IPS-18a (cell line): ENCODE measurements around the gene PARP8.

Source experiments
- H3K27ac ChIP-seq: one replicate; pipeline ENCODE4 v1.5.1; 2013; ENCODE audit warnings: low read length
- H3K27me3 ChIP-seq: one replicate; pipeline ENCODE4 v1.6.1; 2013; ENCODE audit warnings: mild to moderate bottlenecking, low read length; ENCODE audit not compliant: control insufficient read depth, insufficient read depth
- H3K36me3 ChIP-seq: one replicate; pipeline ENCODE4 v1.6.1; 2013; ENCODE audit warnings: low read depth, low read length; ENCODE audit not compliant: control insufficient read depth
- H3K4me1 ChIP-seq: one replicate; pipeline ENCODE4 v1.6.1; 2013; ENCODE audit warnings: low read depth, low read length; ENCODE audit not compliant: control insufficient read depth
- H3K4me3 ChIP-seq: one replicate; pipeline ENCODE4 v1.5.1; 2013; ENCODE audit warnings: low read length
- H3K9ac ChIP-seq: one replicate; pipeline ENCODE4 v1.6.1; 2013; ENCODE audit warnings: mild to moderate bottlenecking, low read length, moderate library complexity
- H3K9me3 ChIP-seq: one replicate; pipeline ENCODE4 v1.6.1; 2013; ENCODE audit warnings: low read depth, low read length; ENCODE audit not compliant: control insufficient read depth

PARP8 gene

DNA sequence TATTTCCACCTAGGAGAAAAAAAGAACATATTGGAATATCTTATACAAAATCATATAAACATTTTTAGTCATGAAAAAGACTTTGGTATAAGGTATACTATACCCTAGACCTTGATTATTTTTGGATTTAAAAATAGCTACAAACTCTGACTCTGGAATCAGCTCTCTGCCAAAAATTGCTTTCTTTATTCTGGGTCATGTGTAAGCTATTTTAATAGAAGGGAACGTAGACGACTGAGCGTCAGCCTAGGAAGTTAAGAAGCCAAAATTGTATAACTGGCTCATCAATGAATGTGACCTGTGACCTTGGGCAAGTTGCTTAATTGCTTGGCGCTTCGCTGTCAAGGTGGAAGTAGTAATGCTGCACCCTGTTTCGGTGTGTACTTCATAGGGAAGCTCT, 157.1 kb downstream of the PARP8 start:
- Histone ChIP-seq H3K4me1 (no peaks in the 10 kb centered on the region), H3K4me3 (no peak overlapping the region), H3K36me3 (peaks cover 30% of the 10 kb centered on the region), H3K9me3 (no peaks in the 10 kb centered on the region), H3K27me3 (no peaks in the 10 kb centered on the region), H3K9ac (no peak overlapping the region), H3K27ac (no peak overlapping the region)

DNA sequence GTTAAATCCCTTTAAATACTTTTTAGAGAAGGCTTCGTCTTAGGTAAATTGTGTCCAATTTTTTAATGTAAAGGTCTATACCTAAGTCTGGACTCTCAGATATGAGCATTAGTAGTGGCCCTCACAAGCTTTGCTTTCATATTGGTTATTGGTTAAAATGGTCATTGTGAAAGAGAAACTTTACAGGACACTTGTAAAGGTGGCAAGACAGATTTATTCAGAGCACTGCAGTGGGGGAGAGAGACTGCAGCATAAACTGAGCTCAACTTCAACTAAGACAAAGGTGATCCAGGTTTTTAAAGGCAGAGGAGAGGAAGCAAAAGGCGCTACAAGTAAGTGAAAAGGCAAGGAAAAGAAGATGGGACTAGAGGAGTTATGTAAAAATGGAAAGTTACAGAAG, 157.7 kb downstream of the PARP8 start:
- Histone ChIP-seq H3K4me1 (no peaks in the 10 kb centered on the region), H3K36me3 (peaks cover 32% of the 10 kb centered on the region), H3K27ac (no peak overlapping the region), H3K9ac (no peak overlapping the region), H3K4me3 (no peak overlapping the region), H3K27me3 (no peaks in the 10 kb centered on the region), H3K9me3 (no peaks in the 10 kb centered on the region)

GRCh38 chr5:50827516-50828247, 161.2 kb downstream of the PARP8 start:
- Histone ChIP-seq H3K27ac (no peak overlapping the region), H3K4me1 (no peaks in the 10 kb centered on the region), H3K36me3 (peaks cover 32% of the 10 kb centered on the region), H3K4me3 (no peak overlapping the region), H3K9ac (no peak overlapping the region), H3K27me3 (no peaks in the 10 kb centered on the region), H3K9me3 (no peaks in the 10 kb centered on the region)

GRCh38 chr5:50829023-50829422, 162.6 kb downstream of the PARP8 start:
- no peak overlapping the region for H3K27ac ChIP-seq
- H3K9me3 ChIP-seq: no peaks in the 10 kb centered on the region
- no peaks in the 10 kb centered on the region for H3K27me3 ChIP-seq
- H3K4me1 ChIP-seq: no peaks in the 10 kb centered on the region
- peaks cover 34% of the 10 kb centered on the region for H3K36me3 ChIP-seq
- no peak overlapping the region for H3K4me3 ChIP-seq
- no peak overlapping the region for H3K9ac ChIP-seq

DNA sequence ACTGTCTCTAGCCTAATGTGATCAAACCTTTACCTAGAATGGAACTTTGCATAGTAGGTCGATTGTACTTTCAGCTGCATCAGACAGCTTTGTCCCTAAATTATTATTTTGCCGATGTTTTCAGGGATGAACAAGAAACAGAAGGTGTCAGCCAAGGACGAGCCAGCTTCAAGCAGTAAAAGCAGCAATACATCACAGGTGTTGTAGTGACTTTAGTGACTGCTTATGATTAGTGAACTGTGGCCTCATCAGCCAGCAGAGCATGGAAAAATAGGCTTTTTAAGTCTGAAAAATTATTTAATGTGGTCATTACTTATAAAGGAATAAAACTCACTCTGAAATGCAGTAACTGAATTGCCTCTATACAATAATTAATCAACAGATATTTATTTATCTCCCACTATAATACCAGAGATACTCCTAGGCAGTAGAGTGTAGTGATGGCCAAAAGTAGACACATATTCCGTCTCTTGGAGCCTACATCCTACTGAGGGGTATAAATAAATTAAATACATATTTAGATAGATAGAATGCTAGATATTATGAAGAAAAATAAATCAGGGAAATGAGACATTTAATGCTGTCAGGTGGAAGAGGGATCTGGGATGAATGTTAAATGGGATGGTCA, 166.3 kb downstream of the PARP8 start:
- no peak overlapping the region for H3K9ac ChIP-seq
- peaks cover 37% of the 10 kb centered on the region for H3K36me3 ChIP-seq
- H3K27me3 ChIP-seq: no peaks in the 10 kb centered on the region
- H3K4me1 ChIP-seq: no peaks in the 10 kb centered on the region
- H3K27ac ChIP-seq: no peak overlapping the region
- no peak overlapping the region for H3K4me3 ChIP-seq
- no peaks in the 10 kb centered on the region for H3K9me3 ChIP-seq

- Histone ChIP-seq H3K4me1 (no peaks in the 10 kb centered on the region), H3K9me3 (no peaks in the 10 kb centered on the region), H3K36me3 (peaks cover 17% of the 10 kb centered on the region), H3K4me3 (no peak overlapping the region), H3K27ac (no peak overlapping the region), H3K9ac (no peak overlapping the region), H3K27me3 (no peaks in the 10 kb centered on the region)
These were observed 169.9 kb downstream of the PARP8 start for GRCh38 chr5:50836356-50836755.

- Histone ChIP-seq H3K9ac (no peak overlapping the region), H3K27me3 (no peaks in the 10 kb centered on the region), H3K4me3 (no peak overlapping the region), H3K9me3 (no peaks in the 10 kb centered on the region), H3K4me1 (no peaks in the 10 kb centered on the region), H3K27ac (no peak overlapping the region), H3K36me3 (peaks cover 24% of the 10 kb centered on the region)
These were observed 173.0 kb downstream of the PARP8 start for GRCh38 chr5:50839472-50839871.

- Histone ChIP-seq H3K9ac (no peak overlapping the region), H3K36me3 (peaks cover 10% of the 10 kb centered on the region), H3K27me3 (no peaks in the 10 kb centered on the region)
These were observed 176.7 kb downstream of the PARP8 start for GRCh38 chr5:50843091-50843490.

DNA sequence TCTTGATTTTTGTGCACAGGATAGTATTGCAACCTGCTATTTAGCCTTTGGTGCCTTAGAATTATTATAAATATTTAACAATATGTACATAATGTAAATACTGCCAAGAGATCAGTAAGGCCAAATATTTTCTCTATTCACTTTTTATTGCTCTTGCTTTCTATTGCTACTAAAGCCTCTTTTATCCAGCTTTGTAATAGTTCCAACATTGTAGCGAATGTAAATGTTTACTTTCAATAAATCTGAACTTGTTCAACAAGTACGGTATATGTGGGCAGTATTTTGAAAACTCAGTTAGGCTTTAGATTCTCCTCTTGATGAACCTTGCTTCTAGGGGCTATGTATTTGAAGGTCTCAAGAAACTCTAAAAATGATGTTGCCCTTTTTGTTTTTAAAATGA, 179.8 kb downstream of the PARP8 start:
- Histone ChIP-seq H3K4me1 (no peaks in the 10 kb centered on the region), H3K27ac (no peak overlapping the region), H3K27me3 (no peaks in the 10 kb centered on the region), H3K9ac (no peak overlapping the region), H3K9me3 (no peaks in the 10 kb centered on the region), H3K36me3 (peaks cover 10% of the 10 kb centered on the region), H3K4me3 (no peak overlapping the region)

More at GRCh38 chr5:50843091-50843490, 176.7 kb downstream of the PARP8 start:
- Histone ChIP-seq H3K9me3 (no peaks in the 10 kb centered on the region), H3K4me3 (no peak overlapping the region), H3K4me1 (no peaks in the 10 kb centered on the region), H3K27ac (no peak overlapping the region)

DNA sequence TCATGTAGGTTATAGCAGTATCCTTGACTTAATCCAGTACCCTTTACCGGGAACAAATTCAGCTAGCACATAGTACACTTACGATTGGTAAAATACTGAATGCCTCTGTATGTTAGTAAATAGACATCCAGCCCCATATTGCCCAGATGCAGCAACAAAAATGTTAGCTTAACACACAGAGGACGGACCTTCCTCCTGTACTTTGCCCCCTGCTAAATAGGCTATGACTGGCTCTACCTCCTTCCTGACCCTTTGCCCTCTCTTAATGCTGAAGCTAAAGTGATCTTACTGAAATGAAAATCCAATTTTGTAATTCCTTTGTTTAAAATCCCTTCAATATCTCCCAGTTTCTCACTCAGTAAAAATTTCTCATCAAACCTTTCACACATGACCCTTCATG, 183.1 kb downstream of the PARP8 start:
- no peaks in the 10 kb centered on the region for H3K27me3 ChIP-seq
- H3K9ac ChIP-seq: no peak overlapping the region
- no peaks in the 10 kb centered on the region for H3K9me3 ChIP-seq
- H3K4me1 ChIP-seq: no peaks in the 10 kb centered on the region
- H3K4me3 ChIP-seq: no peak overlapping the region
- H3K36me3 ChIP-seq: no peaks in the 10 kb centered on the region
- no peak overlapping the region for H3K27ac ChIP-seq

DNA sequence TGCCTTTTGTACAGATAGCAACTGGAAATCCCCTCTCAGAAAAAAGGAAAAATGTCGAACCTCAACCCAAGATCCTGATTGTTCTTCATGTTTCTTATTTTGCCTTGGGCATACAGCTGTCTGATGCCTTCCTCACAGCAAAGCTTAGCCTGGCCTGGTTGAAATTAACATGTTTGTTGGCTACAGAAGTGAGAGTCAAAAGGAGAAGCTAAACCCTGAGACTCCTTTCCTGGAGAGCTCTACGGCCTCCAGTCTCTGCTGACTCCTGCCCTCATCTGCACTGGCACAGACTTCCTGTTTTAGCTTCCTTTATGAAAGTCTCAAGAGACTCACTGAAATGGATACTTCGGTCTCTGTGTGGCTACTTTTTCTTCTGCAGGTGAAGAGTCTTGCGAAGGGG, 186.7 kb downstream of the PARP8 start:
- Histone ChIP-seq H3K27ac (no peak overlapping the region), H3K4me3 (no peak overlapping the region), H3K27me3 (no peaks in the 10 kb centered on the region), H3K9me3 (no peaks in the 10 kb centered on the region), H3K36me3 (no peaks in the 10 kb centered on the region), H3K4me1 (no peaks in the 10 kb centered on the region), H3K9ac (no peak overlapping the region)

- no peaks in the 10 kb centered on the region for H3K27me3 ChIP-seq
- no peaks in the 10 kb centered on the region for H3K4me1 ChIP-seq
- no peak overlapping the region for H3K9ac ChIP-seq
- no peaks in the 10 kb centered on the region for H3K9me3 ChIP-seq
- no peak overlapping the region for H3K4me3 ChIP-seq
- H3K27ac ChIP-seq: no peak overlapping the region
- H3K36me3 ChIP-seq: no peaks in the 10 kb centered on the region
These were observed 187.6 kb downstream of the PARP8 start for GRCh38 chr5:50854082-50854481.
